PC-3 (cell line): ENCODE measurements around the gene HDAC4. TPM values are rescaled to one million over a fixed set of nuclear protein-coding genes. Genes with fewer than 3 reads are reported as not detected.

Experiments
- ATAC-seq: fragments of 200-7000 bp; cut with Tn5 transposase; 2 replicates; pipeline ENCODE4 v1.9.1; 2020; ENCODE audit warnings: mild to moderate bottlenecking, moderate library complexity
- BruUV-seq: library from RNA; stranded (reverse); fragments of 400-500 nt; replicated peaks from 2 replicates; lab custom pipeline; 2021; lab: Mats Ljungman, UMichigan
- CTCF ChIA-PET: fragments of 300-600 bp; sonication (Branson Sonifier 250); formaldehyde crosslinking; loops from one replicate; lab custom pipeline; 2022; ENCODE audit warnings: antibody characterized with exemption; lab: Charles Lee
- POLR2A ChIA-PET: fragments of 300-600 bp; sonication (Branson Sonifier 250); formaldehyde crosslinking; loops from one replicate; lab custom pipeline; 2022; ENCODE audit warnings: antibody characterized with exemption; ENCODE audit not compliant: unreplicated experiment; lab: Charles Lee
- DNase-seq: peaks from one replicate; pipeline ENCODE4 v3.0.0-alpha.2; 2015
- H2AFZ ChIP-seq: fragments of 300-600 bp; sonication (generic); 2 replicates; pipeline ENCODE4 v1.6.0; 2016; ENCODE audit warnings: antibody characterized with exemption, low read length
- H3F3A ChIP-seq: fragments of 300-600 bp; sonication (generic); one replicate; pipeline ENCODE4 v1.6.0; 2017; ENCODE audit warnings: antibody characterized with exemption, low read length, control low read depth, mild to moderate bottlenecking; ENCODE audit not compliant: unreplicated experiment
- H3K27ac ChIP-seq: fragments of 300-600 bp; sonication (generic); 2 replicates; pipeline ENCODE4 v1.5.1; 2016; ENCODE audit warnings: mild to moderate bottlenecking, low read length
- H3K27me3 ChIP-seq: fragments of 300-600 bp; sonication (generic); 2 replicates; pipeline ENCODE4 v1.6.1; 2016; ENCODE audit warnings: low read length, mixed read lengths
- H3K36me3 ChIP-seq: fragments of 300-600 bp; sonication (generic); 2 replicates; pipeline ENCODE4 v1.6.1; 2016; ENCODE audit warnings: low read depth, mixed run types, low read length, mixed read lengths
- H3K4me1 ChIP-seq: fragments of 300-600 bp; sonication (generic); 2 replicates; pipeline ENCODE4 v1.5.1; 2016; ENCODE audit warnings: low read length; ENCODE audit not compliant: insufficient read depth
- H3K4me2 ChIP-seq: fragments of 300-600 bp; sonication (generic); 2 replicates; pipeline ENCODE4 v1.6.0; 2016; ENCODE audit warnings: low read length
- H3K4me3 ChIP-seq: fragments of 300-600 bp; sonication (generic); 2 replicates; pipeline ENCODE4 v1.5.1; 2016; ENCODE audit warnings: mild to moderate bottlenecking, low read length, mixed read lengths
- H3K79me2 ChIP-seq: fragments of 300-600 bp; sonication (generic); 2 replicates; pipeline ENCODE4 v1.6.1; 2017; ENCODE audit warnings: low read length, mixed read lengths
- H3K9ac ChIP-seq: fragments of 300-600 bp; sonication (generic); 2 replicates; pipeline ENCODE4 v1.6.0; 2016; ENCODE audit warnings: mild to moderate bottlenecking, low read length
- H3K9me2 ChIP-seq: fragments of 300-600 bp; sonication (generic); replicated peaks from 2 replicates; pipeline ENCODE4 v1.6.1; 2016; ENCODE audit warnings: mixed run types, low read length, mixed read lengths
- H3K9me3 ChIP-seq: fragments of 300-600 bp; sonication (generic); 2 replicates; pipeline ENCODE4 v1.6.1; 2016; ENCODE audit warnings: low read length, mixed read lengths
- H4K20me1 ChIP-seq: fragments of 300-600 bp; sonication (generic); 2 replicates; pipeline ENCODE4 v1.6.1; 2016; ENCODE audit warnings: low read length, mixed read lengths
- CTCF ChIP-seq: fragments of 300-600 bp; sonication (generic); conservative IDR thresholded peaks from 2 replicates; pipeline ENCODE4 v1.5.1; 2017; ENCODE audit warnings: antibody characterized with exemption, low read depth, mild to moderate bottlenecking, low read length
- EZH2 ChIP-seq: fragments of 300-600 bp; sonication (generic); IDR thresholded peaks from one replicate; pipeline ENCODE4 v1.6.1; 2017; ENCODE audit warnings: antibody characterized with exemption, mild to moderate bottlenecking, low read length; ENCODE audit not compliant: unreplicated experiment
- EZH2phosphoT487 ChIP-seq: fragments of 300-600 bp; sonication (generic); IDR thresholded peaks from 2 replicates; pipeline ENCODE4 v1.6.1; 2018; ENCODE audit warnings: mild to moderate bottlenecking, antibody characterized with exemption, low read length, borderline replicate concordance
- intact Hi-C: fragments of 100-400 bp; cut with micrococcal nuclease; formaldehyde crosslinking; loops from 2 replicates; pipeline ENCODE4 v1.9.0; 2023
- total RNA-seq: library from RNA; depleted of rRNA; stranded (reverse); fragments of >200 nt; gene quantifications from 2 replicates; pipeline ENCODE4 v1.2.3, GENCODE V29; 2014

HDAC4 gene
- total RNA-seq, 1 experiment from 2014 or later, result 8.5 TPM

GRCh38 chr2:239440511-239440959, 39.7 kb upstream of the HDAC4 start:
- no peak for ATAC-seq

GRCh38 chr2:239439754-239440315, 39.0 kb upstream of the HDAC4 start:
- Histone ChIP-seq H4K20me1 (no peaks in the 10 kb centered on the region), H3K27me3 (peaks cover 46% of the 10 kb centered on the region), H3F3A (no peaks in the 10 kb centered on the region), H3K4me1 (peaks cover 10% of the 10 kb centered on the region), H3K27ac (no peak overlapping the region), H2AFZ (no peak overlapping the region), H3K79me2 (no peaks in the 10 kb centered on the region), H3K36me3 (no peaks in the 10 kb centered on the region), H3K9ac (no peak overlapping the region), H3K4me3 (no peak overlapping the region), H3K9me3 (no peaks in the 10 kb centered on the region), H3K4me2 (no peak overlapping the region), H3K9me2 (no peaks in the 10 kb centered on the region)
- BruUV-seq, result no TSS peak
- DNase-seq (no peak), ATAC-seq (no peak)
- ChIA-PET CTCF (no interaction called here), POLR2A (no interaction called here)
- TF ChIP-seq EZH2phosphoT487 (no peak), CTCF (no peak), EZH2 (no peak)
- intact Hi-C loops, result no loop called here

More at GRCh38 chr2:239440511-239440959, 39.7 kb upstream of the HDAC4 start:
- CTCF ChIA-PET, result no interaction called here
- no peak overlapping the region for H3K9ac ChIP-seq
- TF ChIP-seq CTCF (no peak), EZH2phosphoT487 (no peak), EZH2 (no peak)
- H3K9me3 ChIP-seq, result no peaks in the 10 kb centered on the region
- H4K20me1 ChIP-seq, result no peaks in the 10 kb centered on the region
- H3K27ac ChIP-seq, result no peak overlapping the region
- H3K27me3 ChIP-seq, result peaks cover 46% of the 10 kb centered on the region
- H2AFZ ChIP-seq, result no peak overlapping the region
- intact Hi-C loops, result no loop called here
- no peaks in the 10 kb centered on the region for H3K36me3 ChIP-seq
- no peaks in the 10 kb centered on the region for H3K9me2 ChIP-seq
- H3F3A ChIP-seq, result no peaks in the 10 kb centered on the region
- H3K4me2 ChIP-seq, result no peak overlapping the region
- DNase-seq, result no peak
- peaks cover 10% of the 10 kb centered on the region for H3K4me1 ChIP-seq
- no peaks in the 10 kb centered on the region for H3K79me2 ChIP-seq
- POLR2A ChIA-PET, result interaction anchor here (0.5 kb wide), 1 partner anchor 1579 kb away, joined by 4 read pairs; no protein-coding TSS in a partner anchor
- no TSS peak for BruUV-seq
- no peak overlapping the region for H3K4me3 ChIP-seq

GRCh38 chr2:239438995-239439753, 38.4 kb upstream of the HDAC4 start:
- no peaks in the 10 kb centered on the region for H3K9me2 ChIP-seq
- CTCF ChIA-PET, result no interaction called here
- DNase-seq, result no peak
- POLR2A ChIA-PET, result no interaction called here
- H3K27ac ChIP-seq, result no peak overlapping the region
- no peak overlapping the region for H3K9ac ChIP-seq
- no TSS peak for BruUV-seq
- no peaks in the 10 kb centered on the region for H3K9me3 ChIP-seq
- intact Hi-C loops, result no loop called here
- peaks cover 9% of the 10 kb centered on the region for H3K4me1 ChIP-seq
- H4K20me1 ChIP-seq, result no peaks in the 10 kb centered on the region
- no peaks in the 10 kb centered on the region for H3K36me3 ChIP-seq
- no peak overlapping the region for H3K4me3 ChIP-seq
- no peak for ATAC-seq
- no peak for TF ChIP-seq EZH2phosphoT487
- no peak for TF ChIP-seq CTCF
- TF ChIP-seq EZH2, result no peak
- H3K4me2 ChIP-seq, result no peak overlapping the region
- H3F3A ChIP-seq, result no peaks in the 10 kb centered on the region
- no peaks in the 10 kb centered on the region for H3K79me2 ChIP-seq
- peaks cover 46% of the 10 kb centered on the region for H3K27me3 ChIP-seq
- H2AFZ ChIP-seq, result no peak overlapping the region
